Measurements from ENCODE around the gene RBM4.

RBM4 gene

GRCh38 chr11:66692446-66692845 is 53.9 kb downstream of the RBM4 start:
- no peak for DNase-seq

GRCh38 chr11:66692871-66693331 is 54.4 kb downstream of the RBM4 start:
- DNase-seq = no peak

- DNase-seq = no peak
Measured at GRCh38 chr11:66693356-66694055, 55.0 kb downstream of the RBM4 start.

- DNase-seq = no peak
Measured at GRCh38 chr11:66694056-66694410, 55.5 kb downstream of the RBM4 start.

GRCh38 chr11:66694732-66695207 is 56.3 kb downstream of the RBM4 start:
- peak; percentile 90 for DNase-seq

Data from DMS153 (cell line).